ENCODE data around the gene AMDHD2.
"Not testable (repeated sequence)": the region's sequence is repeated elsewhere in the genome, so short reads cannot be mapped to it uniquely, and the experiment has no call there.

AMDHD2 gene

DNA sequence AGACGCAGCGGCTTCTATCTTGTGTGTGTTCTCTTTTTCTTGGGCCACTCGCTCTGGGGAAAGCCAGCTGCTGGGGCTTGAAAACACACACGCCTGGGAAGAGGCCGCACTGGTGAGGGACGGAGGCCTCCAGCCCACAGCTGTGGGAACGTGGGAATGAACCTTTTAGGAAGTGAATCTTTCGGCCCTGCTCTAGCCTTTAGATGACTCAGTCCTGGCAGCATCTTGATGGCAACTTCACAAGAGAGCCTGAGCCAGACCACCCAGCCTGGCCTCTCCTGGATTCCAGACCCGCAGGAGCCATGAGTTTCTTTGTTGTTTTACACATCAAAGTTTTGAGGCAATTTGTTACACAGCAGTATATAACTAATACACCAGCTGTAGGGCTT, 15.4 kb downstream of the AMDHD2 start:
- no peak for DNase-seq

DNA sequence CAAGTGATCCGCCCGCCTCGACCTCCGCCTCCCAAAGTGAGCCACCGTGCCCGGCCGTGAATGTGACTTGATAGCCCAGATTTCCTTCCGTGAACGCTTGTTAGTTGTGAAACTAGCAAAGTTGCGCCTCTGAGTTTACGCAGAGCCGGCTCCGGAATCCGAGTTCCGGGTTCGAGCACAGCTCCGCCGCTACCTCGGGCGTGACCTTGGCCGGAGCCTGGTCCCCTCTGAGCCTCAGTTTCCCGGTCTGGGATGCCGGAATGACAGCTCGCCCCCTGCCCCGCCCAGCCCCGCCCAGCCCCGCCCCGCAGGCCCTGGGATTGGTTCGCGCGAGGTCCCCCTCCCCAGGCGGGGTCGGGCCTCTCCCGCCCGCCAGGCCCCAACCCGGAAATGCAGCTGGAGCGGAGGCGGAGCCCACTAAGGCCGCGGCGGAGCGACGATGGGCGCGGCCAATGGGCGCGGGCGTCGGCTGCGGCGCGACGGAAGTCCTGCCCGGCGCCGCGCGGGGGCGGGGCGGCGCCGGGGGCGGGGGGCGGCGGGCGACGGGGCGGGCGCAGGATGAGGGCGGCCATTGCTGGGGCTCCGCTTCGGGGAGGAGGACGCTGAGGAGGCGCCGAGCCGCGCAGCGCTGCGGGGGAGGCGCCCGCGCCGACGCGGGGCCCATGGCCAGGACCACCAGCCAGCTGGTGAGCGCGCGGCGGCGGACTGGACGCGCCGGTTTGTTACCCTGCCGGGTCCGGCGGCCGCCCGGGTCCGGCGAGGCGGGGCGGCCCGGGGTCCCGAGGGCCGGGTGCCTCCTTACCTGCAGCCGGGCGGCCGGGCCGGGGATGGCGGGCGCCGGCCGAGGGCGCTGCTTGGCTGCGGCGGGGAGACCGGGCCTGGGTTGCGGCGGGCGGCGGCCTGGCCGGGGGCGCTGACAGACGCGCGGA, 17.5 kb downstream of the AMDHD2 start, which contains the start of gene PDPK1:
TSS of gene PDPK1 (plus strand) at position 571 of the 929 bp plus-strand sequence. CDS start at position 663, 92 bp downstream.
- DNase-seq: peak; percentile 96

DNA sequence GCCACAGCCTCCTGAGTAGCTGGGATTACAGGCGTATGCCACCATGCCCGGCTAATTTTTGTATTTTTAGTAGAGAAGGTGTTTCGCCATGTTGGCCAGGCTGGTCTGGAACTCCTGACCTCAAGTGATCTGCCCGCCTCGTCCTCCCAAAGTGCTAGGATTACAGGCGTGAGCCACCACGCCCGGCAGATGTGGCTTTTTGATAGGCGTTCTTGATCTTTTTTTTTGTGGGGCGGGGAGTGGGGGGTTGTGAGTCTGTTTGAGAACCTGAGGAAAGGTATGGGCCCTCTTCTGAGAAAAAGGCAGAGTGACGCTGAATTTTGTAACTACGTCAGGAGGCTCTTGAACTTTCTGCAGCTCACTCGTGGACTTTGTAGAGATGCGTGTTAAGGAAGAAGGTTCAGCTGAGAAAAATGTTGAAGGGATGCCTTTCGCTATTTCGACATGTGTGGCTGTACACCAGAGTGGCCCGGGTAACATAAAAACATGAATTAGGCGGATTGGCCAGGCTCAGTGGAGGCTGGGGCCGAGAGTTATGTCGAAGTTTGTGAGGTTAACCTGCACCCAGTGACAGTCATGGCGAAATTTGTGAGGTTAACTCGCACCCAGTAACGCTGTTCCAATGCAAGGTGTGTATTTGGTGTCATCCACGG, 19.1 kb downstream of the AMDHD2 start:
- DNase-seq: not testable (repeated sequence)

DNA sequence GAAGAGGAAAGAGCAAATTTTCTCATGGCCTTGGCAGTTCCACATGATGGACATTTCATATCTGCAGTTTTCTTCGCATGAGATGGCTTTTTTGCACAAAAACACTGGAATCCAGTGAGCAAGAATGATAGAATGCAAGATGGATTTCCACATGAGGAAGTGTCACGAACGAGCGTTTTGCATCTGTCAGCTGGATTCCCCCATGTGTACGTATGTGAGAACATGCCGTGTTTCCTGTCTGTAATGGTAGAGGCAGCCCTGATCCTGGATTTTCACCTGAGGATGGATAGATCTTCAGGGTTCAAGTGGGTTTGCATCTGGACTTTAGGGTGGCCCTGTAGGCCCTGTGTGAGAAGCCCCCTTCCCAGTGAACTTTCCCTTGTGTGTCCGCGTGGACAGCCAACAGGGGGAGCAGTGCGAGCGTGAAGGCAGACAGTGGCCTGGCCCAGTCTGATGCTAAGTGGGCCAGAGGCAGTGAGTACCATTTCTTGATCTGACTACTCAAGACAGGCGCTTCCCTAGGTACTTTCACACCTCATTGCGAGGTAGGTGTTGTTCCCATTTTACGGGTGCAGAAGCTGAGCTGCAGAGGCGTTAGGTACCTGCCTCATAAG, 19.8 kb downstream of the AMDHD2 start:
- peak; percentile 50 for DNase-seq

DNA sequence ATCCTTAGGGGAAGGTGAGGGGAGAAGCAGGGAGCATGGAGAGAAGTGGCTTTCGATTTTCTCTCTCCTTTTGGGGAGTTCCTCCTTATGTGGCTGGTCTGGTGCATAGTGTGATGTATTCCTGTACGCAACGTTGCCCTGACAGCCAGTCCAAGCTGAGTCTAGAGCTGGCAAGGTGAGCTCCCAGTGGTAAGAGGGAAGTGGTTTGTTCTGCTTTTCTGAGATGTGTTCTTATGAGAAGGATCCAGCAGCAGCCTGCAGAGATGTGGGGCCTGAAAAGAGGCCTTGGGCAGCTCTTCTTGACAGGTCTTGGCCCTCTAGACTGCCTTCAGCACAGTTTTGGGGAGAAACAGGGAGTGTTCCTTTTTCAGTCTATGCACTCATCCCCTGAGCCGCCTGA, 20.7 kb downstream of the AMDHD2 start:
- DNase-seq: not testable (repeated sequence)

DNA sequence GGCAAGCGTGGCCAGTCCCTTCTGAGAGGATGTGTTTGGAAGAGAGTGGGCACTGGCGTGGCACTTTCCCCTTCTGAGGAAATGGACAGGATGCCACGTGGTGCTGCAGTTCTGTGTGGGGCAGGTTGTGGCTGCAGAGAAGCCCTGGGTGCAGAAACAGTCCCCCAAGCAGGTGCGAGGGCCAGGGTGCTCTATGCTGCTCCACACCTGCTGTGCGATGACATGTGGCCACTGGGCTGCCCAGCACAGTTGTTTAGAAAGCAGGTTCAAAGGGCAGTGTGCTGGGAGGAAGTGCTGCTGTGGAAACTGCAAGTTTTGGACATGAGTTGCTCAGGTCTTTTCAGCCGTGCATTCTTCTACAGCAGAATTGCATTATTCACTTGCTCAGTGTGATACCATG, 21.2 kb downstream of the AMDHD2 start:
- not testable (repeated sequence) for DNase-seq

DNA sequence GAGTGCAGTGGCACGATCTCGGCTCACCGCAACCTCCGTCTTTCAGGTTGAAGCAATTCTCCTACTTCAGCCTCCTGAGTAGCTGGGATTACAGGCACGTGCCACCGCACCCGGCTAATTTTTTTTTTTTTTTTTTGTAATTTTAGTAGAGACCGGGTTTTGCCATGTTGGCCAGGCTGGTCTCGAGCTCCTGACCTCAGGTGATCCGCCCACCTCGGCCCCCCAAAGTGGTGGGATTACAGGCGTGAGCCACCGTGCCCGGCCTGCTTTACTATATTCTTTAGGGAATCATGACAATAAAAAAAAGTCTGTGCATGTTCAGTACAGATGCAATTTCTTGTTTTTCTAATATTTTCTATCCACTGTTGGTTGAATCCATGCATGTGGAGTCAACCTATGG, 23.6 kb downstream of the AMDHD2 start:
- not testable (repeated sequence) for DNase-seq

DNA sequence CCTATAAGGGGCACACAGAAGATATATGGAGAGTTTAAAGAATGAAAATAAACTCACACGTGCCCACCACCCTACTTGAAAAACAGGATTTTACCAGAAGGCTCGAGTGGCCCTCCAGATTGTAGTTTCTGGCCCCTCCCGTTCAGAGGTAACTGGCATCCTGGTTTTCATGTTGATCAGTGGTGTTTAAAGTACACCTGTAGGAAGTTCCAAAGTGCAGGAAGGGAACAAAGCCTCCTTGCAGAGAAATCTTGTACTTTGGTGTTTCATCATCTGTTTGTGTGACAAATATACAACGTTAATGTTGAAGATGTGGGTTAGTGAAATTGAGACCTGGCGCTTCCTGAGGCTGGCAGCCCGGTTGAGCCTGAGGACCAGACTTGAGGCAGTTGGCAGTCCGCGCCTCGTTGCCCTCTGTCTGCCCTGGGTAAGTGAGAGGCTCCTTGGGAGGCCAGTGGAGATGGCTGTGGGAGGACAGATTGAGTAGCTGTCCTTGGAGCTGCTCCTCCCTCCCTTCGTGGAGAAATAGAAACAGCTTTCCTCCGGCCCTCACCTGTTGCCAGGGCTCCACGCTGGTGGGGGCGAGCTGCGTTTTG, 30.2 kb downstream of the AMDHD2 start:
- not testable (repeated sequence) for DNase-seq

DNA sequence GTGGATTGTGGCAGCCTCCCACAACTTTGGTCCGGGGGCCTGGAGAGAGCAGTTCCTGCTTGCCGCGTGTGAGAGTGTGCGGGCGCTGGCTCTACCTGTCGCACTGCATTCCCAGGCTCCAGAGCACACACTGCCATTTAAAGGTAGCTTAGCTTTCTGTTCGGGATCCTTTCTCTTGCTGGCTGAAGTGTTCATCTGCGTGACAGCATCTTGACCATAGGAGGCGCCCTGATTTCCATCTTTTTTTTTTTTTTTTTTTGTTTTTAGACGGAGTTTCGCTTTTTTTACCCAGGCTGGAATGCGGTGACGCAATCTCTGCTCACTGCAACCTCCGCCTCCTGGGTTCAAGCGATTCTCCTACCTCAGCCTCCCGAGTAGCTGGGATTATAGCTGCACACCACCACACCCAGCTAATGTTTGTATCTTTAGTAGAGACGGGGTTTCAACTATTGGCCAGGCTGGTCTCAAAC, 31.3 kb downstream of the AMDHD2 start:
- DNase-seq: not testable (repeated sequence)

DNA sequence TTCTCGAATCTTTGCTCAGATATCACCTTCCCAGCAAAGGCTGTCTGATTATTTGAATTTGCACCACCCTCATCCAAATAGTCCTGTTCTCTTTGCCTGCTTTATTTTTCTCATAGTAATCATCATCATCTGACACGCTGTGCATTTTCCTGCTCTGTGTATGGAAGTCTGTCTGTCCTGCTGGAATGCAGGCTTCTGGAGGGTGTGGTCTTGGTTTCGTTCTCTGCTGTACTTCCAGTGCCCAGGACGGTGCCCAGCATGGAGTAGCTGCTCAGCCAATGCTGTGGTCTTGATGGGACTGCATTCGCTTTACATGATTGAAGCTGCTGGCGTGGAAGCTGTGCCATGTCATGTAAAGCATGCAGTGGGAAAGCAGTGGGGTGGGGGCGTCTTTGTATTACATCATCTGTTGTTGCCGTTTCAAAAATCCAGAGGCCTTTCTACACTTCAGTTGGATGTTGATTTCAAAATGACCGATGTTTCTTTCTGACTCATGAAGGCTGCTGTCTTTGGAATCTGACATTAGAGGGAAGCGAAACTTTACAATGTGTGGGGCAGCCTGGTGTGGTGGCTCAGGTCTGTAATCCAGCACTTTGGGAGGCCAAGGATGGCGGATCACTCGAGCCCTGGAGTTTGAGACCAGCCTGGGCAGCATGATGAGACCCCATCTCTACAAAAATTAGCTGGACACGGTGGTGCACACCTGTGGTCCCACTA, 34.7 kb downstream of the AMDHD2 start:
- not testable (repeated sequence) for DNase-seq

DNA sequence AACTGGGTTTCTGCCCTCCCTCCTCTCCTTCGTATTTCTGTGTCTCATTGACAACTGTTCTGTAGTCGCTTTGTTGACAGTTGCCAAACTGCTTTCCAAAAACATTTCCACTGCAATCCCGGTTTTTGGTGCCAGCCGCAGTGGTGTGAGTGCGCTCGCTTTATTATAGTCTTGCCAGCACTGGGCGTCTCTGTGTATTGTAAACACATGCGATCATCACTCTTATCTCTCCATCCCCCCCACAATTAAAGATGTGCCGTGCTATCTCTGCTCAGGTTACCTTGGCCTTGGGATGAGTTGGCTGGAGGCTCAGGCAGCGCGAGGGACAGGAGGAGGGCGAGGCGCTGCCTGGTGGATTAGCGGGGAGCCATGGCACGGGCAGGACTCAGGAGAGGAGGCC, 37.0 kb downstream of the AMDHD2 start:
- not testable (repeated sequence) for DNase-seq

DNA sequence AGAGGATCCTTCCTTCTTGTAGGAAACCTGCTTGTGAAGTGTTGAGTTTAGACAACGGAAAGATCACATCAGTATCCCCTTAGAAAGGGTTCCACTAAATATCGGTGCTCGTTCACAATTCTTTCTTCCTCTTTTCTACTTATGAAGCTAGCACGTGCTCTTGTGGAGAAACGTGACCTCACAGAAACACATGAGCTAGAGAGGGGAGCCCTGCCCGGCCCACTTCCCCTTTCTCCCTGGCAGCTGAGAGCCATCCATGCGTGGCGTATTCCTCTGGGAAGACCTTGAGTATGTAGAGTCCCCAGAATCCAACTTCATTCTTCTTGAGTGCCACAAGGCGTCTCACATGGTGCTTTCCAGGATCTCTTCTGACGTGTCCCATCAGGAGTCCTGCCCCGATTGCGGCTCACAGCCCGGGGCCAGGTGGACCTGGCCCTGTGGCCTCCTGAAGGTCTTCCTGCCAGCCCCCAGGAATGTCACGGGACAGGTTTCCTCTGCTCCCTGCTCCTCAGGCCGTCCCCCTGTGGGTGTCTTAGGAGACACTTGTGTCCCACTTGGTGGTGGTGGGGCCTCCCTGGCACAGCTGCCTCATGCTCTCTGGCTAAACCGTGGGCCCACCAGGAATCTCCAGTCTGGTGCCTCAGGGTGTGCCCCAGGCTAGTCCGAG, 40.1 kb downstream of the AMDHD2 start:
- DNase-seq: not testable (repeated sequence)

DNA sequence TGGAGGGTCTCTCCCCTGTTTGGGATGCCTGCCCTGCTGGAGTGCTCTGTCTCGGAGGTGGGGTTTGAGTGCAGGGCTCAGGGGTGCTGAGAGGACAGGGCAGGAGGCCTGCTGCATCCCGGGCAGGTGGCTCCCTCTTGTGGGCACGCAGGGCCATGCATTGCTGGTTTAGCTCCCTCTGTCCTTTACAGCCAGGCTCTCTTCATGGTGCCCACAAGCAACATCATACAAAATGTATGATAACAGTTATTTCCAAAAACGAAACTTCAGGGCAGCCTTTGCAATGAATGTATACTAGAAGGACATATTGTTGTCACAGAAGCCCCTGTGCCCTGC, 40.6 kb downstream of the AMDHD2 start:
- peak; percentile 76 for DNase-seq

DNA sequence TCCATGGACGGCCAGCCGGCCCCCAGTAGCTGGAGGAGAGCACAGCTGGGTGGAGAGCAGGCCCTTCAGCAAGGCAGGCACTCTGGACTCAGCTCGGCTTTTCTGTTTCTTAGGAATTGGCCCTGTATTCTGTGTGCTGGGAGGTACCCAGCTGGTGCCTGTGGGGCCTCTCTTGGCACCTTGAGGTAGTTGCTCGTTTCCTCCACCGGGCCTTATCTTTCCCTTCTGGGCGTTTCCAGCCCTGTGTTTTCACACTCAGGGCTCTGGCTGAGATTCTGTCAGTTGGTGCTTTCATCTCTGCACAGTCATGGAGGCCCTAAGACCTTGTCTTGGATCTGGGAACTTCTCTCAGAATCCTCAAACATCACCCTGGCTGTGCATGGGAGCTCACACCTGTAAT, 47.3 kb downstream of the AMDHD2 start:
- not testable (repeated sequence) for DNase-seq

DNA sequence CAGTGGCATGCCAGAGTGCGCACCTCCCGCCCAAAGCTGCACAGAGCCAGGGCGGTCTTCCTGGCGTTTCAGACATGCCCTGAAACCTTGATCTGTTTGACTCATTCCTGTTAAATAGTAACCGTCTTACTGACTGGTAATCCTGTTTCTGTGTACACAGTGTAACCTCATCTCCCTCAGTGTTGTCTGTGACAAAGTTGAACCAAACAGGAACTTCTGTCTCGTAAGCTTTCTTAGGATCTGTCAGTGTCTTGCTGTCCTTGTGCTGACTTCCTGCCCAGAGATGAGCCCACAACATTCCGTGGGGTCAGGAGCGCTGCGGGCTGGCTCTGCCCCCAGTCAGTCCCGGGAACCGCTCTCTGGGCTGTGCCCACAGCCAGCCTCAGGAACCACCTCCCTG, 48.4 kb downstream of the AMDHD2 start:
- not testable (repeated sequence) for DNase-seq

DNA sequence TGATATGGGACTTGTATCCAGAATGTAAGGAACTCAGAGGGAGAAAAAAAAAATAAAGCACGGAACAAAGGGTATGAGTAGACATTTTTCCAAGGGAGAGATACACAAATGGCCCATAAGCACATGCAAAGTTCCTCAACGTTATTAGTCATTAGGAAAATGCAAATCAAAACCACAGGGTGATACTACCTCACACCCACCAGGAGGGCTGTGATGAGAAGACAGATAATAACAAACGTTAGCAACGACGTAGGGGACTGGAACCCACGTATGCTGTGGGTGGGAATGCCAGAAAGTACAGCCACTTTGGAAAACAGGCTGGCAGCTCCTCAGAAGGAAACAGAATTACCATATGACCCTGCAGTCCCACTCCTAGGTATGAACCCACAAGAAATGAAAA, 52.5 kb downstream of the AMDHD2 start:
- DNase-seq: not testable (repeated sequence)

DNA sequence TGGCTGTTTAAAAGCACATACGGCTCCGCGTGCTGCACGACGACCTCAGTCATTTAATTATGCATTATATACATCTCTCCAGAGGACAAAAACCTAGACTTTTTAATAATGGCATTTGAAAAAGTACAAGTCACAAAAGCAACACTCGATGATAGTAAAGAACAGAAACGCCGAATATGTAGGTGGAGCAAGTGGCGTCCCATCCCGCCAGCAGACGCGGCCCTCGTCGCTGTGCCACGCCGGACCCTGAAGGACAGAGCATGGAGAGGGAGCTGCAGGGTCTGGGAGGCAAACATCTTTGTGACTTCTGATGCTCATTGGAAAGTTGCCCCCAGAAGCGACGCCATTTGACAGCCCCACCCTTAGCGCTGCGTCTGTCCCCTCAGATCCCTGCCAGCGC, 55.7 kb downstream of the AMDHD2 start:
- DNase-seq: not testable (repeated sequence)

DNA sequence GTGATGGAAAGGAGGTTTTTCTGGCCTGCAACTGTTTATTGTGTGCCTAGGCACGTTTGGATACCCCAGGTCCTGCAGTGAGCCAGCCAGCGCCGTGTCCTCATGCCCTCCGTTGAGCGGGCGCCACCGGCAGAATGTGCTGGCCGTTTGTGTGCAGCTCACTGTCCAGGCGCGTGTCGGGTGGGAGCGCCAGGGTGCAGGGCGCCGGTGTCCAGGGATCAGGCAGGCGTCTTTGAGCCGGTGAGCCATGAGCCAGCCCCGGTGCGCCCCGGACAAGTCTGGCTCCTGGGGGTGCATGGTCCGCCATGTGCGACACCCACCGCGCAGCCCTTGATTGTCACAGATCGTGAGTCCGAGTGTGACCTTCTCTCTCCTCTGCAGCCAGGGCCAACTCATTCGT, 56.9 kb downstream of the AMDHD2 start:
- DNase-seq: not testable (repeated sequence)

DNA sequence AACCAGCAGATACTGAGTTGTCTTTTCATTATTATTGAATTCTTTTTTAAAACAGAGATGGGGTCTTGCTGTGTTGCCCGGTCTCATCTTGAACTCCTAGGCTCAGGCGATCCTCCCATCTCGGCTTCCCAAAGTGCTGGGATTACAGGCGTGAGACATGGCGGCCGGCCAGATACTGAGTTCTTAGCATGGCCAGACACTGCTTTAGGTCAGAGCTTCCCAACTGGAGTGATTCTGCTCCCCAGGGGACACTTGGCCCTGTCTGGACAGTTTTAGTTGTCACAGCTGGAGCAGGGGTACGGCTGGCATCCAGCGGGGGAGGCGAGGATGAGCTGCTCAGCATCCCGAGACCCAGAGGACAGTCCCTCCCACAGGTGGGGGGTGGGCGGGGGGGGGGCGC, 58.7 kb downstream of the AMDHD2 start:
- not testable (repeated sequence) for DNase-seq

DNA sequence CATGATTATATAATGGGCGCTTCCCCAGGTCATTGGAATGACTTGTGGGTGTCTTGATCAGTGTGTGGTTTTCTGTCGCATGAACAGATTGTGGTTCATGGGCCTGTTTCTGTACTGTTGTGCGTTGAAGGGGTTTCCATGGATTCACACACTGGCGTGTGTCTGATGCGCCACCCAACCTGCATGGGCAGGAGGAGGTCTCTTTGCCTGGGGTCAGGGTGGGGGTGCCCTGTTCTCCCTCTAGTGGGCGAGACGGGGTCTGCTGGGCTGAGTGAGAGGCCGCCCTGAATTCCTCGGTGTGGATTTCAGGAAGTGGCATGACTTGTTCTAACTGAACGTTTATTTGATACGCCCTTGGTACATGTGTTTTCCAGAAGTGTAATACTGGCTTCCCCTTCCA, 60.0 kb downstream of the AMDHD2 start:
- DNase-seq: not testable (repeated sequence)

DNA sequence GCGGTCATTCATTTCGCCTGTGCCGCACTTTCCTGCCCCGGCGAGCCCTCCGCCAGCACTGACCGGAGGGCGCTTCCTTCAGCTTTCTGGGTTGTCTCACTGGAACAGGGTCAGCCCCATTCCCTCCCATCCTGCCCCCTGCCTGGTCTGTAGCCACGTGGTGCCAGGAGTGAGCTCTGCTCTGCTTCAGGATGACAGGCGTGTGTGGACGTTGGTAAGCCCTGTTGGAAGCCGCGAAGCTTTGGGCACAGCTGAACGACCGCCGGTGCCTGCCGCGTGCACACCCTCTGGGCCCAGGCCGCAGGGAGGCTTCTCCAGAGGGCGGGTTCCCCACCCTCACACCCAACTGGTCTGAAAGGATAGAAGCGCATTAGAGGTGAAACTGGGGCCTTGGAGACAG, 60.6 kb downstream of the AMDHD2 start:
- DNase-seq: not testable (repeated sequence)
